ENCODE measurements around the gene ADAMTSL3.

Gene ADAMTSL3

DNA sequence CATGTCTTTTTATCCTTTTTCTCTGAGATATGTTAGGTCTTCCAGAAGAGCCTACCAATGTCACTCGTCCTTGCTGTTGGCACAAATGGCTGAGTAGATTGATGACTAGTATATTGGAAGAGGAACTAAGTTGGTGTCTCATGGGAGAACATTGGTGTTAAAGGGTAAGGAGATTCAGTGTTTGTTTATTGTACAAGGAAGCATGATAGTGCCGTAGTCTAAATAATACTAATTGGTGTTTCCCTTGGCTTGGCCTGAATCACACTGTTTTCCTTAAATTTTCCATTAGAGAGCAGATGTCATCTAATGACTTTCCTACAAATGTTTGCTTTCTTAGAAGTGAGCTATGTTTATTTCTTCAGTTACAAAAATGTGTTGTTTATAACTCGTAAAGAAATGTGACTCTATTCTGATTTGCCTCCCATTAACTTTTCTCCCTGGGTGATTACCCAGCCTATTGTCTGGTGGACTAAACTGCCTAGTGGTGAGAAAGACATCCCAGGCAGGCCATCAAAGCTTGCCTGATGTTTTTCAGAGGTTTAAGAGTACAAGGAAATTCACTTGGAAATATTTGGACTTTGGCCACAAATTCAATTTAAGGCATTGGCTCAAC is 28.7 kb downstream of the ADAMTSL3 start:
- H3K9ac ChIP-seq = no peak overlapping the region
- no peak overlapping the region for H3K27ac ChIP-seq
- H3K4me1 ChIP-seq (ENCODE audit: low read depth, poor library complexity, severe bottlenecking) = no peaks in the 10 kb centered on the region
- TF ChIP-seq, protein P1, sequence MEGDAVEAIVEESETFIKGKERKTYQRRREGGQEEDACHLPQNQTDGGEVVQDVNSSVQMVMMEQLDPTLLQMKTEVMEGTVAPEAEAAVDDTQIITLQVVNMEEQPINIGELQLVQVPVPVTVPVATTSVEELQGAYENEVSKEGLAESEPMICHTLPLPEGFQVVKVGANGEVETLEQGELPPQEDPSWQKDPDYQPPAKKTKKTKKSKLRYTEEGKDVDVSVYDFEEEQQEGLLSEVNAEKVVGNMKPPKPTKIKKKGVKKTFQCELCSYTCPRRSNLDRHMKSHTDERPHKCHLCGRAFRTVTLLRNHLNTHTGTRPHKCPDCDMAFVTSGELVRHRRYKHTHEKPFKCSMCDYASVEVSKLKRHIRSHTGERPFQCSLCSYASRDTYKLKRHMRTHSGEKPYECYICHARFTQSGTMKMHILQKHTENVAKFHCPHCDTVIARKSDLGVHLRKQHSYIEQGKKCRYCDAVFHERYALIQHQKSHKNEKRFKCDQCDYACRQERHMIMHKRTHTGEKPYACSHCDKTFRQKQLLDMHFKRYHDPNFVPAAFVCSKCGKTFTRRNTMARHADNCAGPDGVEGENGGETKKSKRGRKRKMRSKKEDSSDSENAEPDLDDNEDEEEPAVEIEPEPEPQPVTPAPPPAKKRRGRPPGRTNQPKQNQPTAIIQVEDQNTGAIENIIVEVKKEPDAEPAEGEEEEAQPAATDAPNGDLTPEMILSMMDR (conservative IDR thresholded peaks at IDR 0.05; ENCODE audit: low read depth, low read length) = no peak
- no peaks in the 10 kb centered on the region for H3K36me3 ChIP-seq (ENCODE audit: insufficient read depth)
- H4K20me1 ChIP-seq (ENCODE audit: insufficient read depth) = no peaks in the 10 kb centered on the region
- no peak overlapping the region for H2AFZ ChIP-seq (ENCODE audit: low read depth)
- no peaks in the 10 kb centered on the region for H3K27me3 ChIP-seq (ENCODE audit: insufficient read depth, low read depth)
- no peak overlapping the region for H3K4me2 ChIP-seq
- H3K79me2 ChIP-seq (ENCODE audit: insufficient read depth, low read depth) = no peaks in the 10 kb centered on the region
- H3K4me3 ChIP-seq (IDR thresholded peaks at IDR 0.05; ENCODE audit: insufficient read depth, low read depth, low read length) = no peak overlapping the region

DNA sequence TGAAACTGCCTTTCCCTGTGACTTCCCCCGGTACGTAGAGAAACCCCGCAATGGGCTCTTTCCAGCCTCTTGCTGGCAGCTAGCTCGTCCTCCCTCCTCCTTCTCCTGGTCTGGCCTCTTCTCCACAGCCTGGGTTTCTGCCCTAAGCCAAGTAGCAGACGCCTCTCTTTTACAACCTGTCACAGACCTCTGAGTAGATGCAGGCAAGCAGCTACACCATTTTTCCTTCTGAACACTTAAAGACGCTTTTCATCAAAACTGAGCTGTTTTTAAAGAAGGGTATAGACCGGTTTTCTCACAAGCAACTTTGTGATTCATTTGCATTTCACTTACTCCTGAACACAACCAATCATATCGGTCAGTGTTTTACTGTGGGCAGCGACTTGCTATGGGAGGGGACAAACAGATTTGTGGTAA is 32.0 kb downstream of the ADAMTSL3 start:
- H3K27ac ChIP-seq = no peak overlapping the region
- no peaks in the 10 kb centered on the region for H3K79me2 ChIP-seq (ENCODE audit: insufficient read depth, low read depth)
- H3K27me3 ChIP-seq (ENCODE audit: insufficient read depth, low read depth) = no peaks in the 10 kb centered on the region
- H3K9ac ChIP-seq = no peak overlapping the region
- TF ChIP-seq, protein P1 (conservative IDR thresholded peaks at IDR 0.05; ENCODE audit: low read depth, low read length) = no peak
- no peak overlapping the region for H3K4me2 ChIP-seq
- H4K20me1 ChIP-seq (ENCODE audit: insufficient read depth) = no peaks in the 10 kb centered on the region
- no peaks in the 10 kb centered on the region for H3K36me3 ChIP-seq (ENCODE audit: insufficient read depth)
- no peak overlapping the region for H3K4me3 ChIP-seq (IDR thresholded peaks at IDR 0.05; ENCODE audit: insufficient read depth, low read depth, low read length)
- H3K4me1 ChIP-seq (ENCODE audit: low read depth, poor library complexity, severe bottlenecking) = no peaks in the 10 kb centered on the region
- no peak overlapping the region for H2AFZ ChIP-seq (ENCODE audit: low read depth)

- Histone ChIP-seq H3K79me2 (ENCODE audit: insufficient read depth, low read depth) (no peaks in the 10 kb centered on the region), H3K9ac (no peak overlapping the region), H3K27me3 (ENCODE audit: insufficient read depth, low read depth) (no peaks in the 10 kb centered on the region), H3K27ac (no peak overlapping the region), H3K4me3 (IDR thresholded peaks at IDR 0.05; ENCODE audit: insufficient read depth, low read depth, low read length) (no peak overlapping the region), H3K4me2 (no peak overlapping the region), H2AFZ (ENCODE audit: low read depth) (no peak overlapping the region), H4K20me1 (ENCODE audit: insufficient read depth) (no peaks in the 10 kb centered on the region), H3K4me1 (ENCODE audit: low read depth, poor library complexity, severe bottlenecking) (no peaks in the 10 kb centered on the region), H3K36me3 (ENCODE audit: insufficient read depth) (no peaks in the 10 kb centered on the region)
- TF ChIP-seq, protein P1 (conservative IDR thresholded peaks at IDR 0.05; ENCODE audit: low read depth, low read length) = no peak
Observed at GRCh38 chr15:83688201-83688600, 34.3 kb downstream of the ADAMTSL3 start.

DNA sequence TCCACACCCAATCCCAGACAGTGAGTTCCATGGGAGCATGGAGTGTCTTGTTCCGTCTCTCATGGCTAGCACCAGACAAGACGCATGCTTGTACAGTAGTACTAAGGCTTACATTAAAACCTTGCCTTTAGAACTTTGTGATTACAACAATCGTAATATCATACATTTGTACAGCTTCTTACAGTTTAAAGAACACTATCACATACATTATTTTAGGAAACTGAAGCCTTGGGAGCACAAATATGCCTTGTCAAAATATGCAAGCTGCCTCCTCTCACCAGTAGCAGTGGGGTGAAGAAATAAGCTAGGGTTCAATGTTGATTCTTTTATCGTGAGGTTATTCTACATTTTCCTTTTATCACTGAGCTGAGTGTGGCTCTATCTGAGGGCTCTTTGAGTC is 36.8 kb downstream of the ADAMTSL3 start:
- Histone ChIP-seq H3K36me3 (ENCODE audit: insufficient read depth) (no peaks in the 10 kb centered on the region), H3K4me2 (no peak overlapping the region), H2AFZ (ENCODE audit: low read depth) (no peak overlapping the region), H3K4me3 (IDR thresholded peaks at IDR 0.05; ENCODE audit: insufficient read depth, low read depth, low read length) (no peak overlapping the region), H3K27me3 (ENCODE audit: insufficient read depth, low read depth) (no peaks in the 10 kb centered on the region), H4K20me1 (ENCODE audit: insufficient read depth) (no peaks in the 10 kb centered on the region), H3K9ac (no peak overlapping the region), H3K79me2 (ENCODE audit: insufficient read depth, low read depth) (no peaks in the 10 kb centered on the region), H3K27ac (no peak overlapping the region), H3K4me1 (ENCODE audit: low read depth, poor library complexity, severe bottlenecking) (no peaks in the 10 kb centered on the region)
- TF ChIP-seq, protein P1 (conservative IDR thresholded peaks at IDR 0.05; ENCODE audit: low read depth, low read length) = no peak

All from KMS-11 (cell line).